ENCODE results near the gene TNFRSF8. TPM values are rescaled to one million over a fixed set of nuclear protein-coding genes. Genes with fewer than 3 reads are reported as not detected.

TNFRSF8 gene
- total and polyA plus RNA-seq, 2 donors (not counting 1 experiment from before 2014, with no cell fraction given), result 0.05 TPM; not detected in 1

DNA sequence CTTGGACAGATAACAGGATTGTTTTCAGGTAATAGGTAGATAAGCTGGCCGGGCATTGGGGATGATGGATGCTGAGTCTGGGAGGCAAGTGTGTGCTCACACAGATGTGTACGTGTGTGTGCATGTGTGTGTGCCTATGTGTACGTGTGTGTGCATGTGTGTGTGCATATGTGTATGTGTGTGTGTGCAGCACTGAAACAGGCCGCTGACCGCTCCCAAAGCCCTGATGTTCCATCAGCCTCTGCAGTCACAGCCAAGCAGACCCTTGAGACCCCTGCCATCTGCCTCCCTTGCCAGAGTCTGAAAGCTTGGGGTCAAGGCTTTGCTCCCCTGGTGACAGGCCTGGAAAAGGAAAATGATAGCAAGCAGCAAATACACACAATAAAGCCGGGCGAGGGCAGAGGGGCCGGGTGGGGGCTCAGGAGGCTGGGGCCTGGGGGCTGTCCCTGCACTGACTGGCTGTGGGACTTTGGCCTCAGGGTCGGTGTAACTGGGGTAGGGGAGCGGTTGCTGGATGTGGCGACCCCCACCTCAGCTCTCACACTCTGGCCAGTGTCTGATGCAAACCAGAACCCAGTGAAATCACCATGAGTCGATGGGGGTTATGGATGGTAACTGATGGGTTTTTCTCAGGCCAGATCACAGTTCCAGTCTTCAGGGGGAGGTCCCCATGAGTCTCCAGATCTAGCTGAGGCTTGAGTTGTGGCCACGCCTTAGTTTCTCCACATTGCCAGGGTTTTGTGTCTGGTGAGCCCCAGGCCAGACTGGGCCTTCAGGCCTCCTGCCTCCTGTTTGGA is 9.2 kb upstream of the TNFRSF8 start:
- DNase-seq (ENCODE audit: low read depth in 2 of 2), result no peak
- no peak overlapping the region for H3K4me3 ChIP-seq (replicated peaks in 1 of 4; ENCODE audit: control extremely low read depth in 1 of 4, insufficient read depth in 1 of 4, low read depth in 3 of 4, low read length in 4 of 4)
- H3K4me2 ChIP-seq (ENCODE audit: extremely low read depth, insufficient read depth, low read length), result no peak overlapping the region
- no peaks in the 10 kb centered on the region for H3K36me3 ChIP-seq (ENCODE audit: control insufficient read depth, insufficient read depth, low read length)
- H3K79me2 ChIP-seq (ENCODE audit: control insufficient read depth, insufficient read depth, low read length), result no peaks in the 10 kb centered on the region
- no peaks in the 10 kb centered on the region for H4K20me1 ChIP-seq (ENCODE audit: control insufficient read depth, extremely low read depth, insufficient read depth, low read length)
- no peaks in the 10 kb centered on the region for H3K9me3 ChIP-seq (ENCODE audit: control insufficient read depth, insufficient read depth, low read depth, low read length)
- no peaks in the 10 kb centered on the region for H3K27me3 ChIP-seq (ENCODE audit: control insufficient read depth, insufficient read depth, low read length)
- no peak overlapping the region for H3K27ac ChIP-seq (ENCODE audit: insufficient read depth, low read length)
- peaks cover 4% of the 10 kb centered on the region for H3K4me1 ChIP-seq (ENCODE audit: control insufficient read depth, extremely low read depth, insufficient read depth, low read length)
- H2AFZ ChIP-seq (ENCODE audit: low read length), result no peak overlapping the region
- H3K9ac ChIP-seq (ENCODE audit: insufficient read depth, low read length), result no peak overlapping the region
- TF ChIP-seq, protein P1, sequence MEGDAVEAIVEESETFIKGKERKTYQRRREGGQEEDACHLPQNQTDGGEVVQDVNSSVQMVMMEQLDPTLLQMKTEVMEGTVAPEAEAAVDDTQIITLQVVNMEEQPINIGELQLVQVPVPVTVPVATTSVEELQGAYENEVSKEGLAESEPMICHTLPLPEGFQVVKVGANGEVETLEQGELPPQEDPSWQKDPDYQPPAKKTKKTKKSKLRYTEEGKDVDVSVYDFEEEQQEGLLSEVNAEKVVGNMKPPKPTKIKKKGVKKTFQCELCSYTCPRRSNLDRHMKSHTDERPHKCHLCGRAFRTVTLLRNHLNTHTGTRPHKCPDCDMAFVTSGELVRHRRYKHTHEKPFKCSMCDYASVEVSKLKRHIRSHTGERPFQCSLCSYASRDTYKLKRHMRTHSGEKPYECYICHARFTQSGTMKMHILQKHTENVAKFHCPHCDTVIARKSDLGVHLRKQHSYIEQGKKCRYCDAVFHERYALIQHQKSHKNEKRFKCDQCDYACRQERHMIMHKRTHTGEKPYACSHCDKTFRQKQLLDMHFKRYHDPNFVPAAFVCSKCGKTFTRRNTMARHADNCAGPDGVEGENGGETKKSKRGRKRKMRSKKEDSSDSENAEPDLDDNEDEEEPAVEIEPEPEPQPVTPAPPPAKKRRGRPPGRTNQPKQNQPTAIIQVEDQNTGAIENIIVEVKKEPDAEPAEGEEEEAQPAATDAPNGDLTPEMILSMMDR (conservative IDR thresholded peaks at IDR 0.05 in 1 of 2, IDR thresholded peaks at IDR 0.05 in 1 of 2; ENCODE audit: low read depth in 1 of 2, low read length in 2 of 2), result no peak
- no peak for TF ChIP-seq EZH2 (IDR thresholded peaks at IDR 0.05; ENCODE audit: low read length, missing control alignments)

DNA sequence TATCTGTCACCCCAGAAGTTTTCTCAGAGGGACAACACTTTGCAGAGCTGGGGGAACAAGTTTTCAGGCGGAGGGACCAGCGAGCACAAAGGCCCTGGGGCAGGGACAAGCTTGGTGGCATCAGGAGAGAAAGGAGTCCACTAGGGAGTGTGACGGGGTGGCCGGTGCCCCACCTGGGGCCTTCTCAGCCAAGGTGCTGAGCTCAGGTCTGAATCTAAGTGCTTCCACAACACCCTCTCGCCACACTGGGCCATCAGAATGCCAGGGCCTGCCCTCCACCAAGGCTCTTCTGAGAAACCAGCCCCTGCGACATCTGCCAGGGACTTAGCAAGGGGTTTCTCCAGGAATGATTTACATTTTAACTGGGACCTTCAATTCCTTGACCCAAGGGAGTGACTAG is 7.8 kb upstream of the TNFRSF8 start:
- Histone ChIP-seq H3K79me2 (ENCODE audit: control insufficient read depth, insufficient read depth, low read length) (no peaks in the 10 kb centered on the region), H3K4me1 (ENCODE audit: control insufficient read depth, extremely low read depth, insufficient read depth, low read length) (peaks cover 4% of the 10 kb centered on the region), H3K36me3 (ENCODE audit: control insufficient read depth, insufficient read depth, low read length) (no peaks in the 10 kb centered on the region), H2AFZ (ENCODE audit: low read length) (no peak overlapping the region), H3K4me2 (ENCODE audit: extremely low read depth, insufficient read depth, low read length) (no peak overlapping the region), H4K20me1 (ENCODE audit: control insufficient read depth, extremely low read depth, insufficient read depth, low read length) (no peaks in the 10 kb centered on the region), H3K9me3 (ENCODE audit: control insufficient read depth, insufficient read depth, low read depth, low read length) (no peaks in the 10 kb centered on the region), H3K4me3 (replicated peaks in 1 of 4; ENCODE audit: control extremely low read depth in 1 of 4, insufficient read depth in 1 of 4, low read depth in 3 of 4, low read length in 4 of 4) (no peak overlapping the region), H3K27ac (ENCODE audit: insufficient read depth, low read length) (no peak overlapping the region), H3K27me3 (ENCODE audit: control insufficient read depth, insufficient read depth, low read length) (no peaks in the 10 kb centered on the region), H3K9ac (ENCODE audit: insufficient read depth, low read length) (no peak overlapping the region)
- no peak for DNase-seq (ENCODE audit: low read depth in 2 of 2)
- TF ChIP-seq, protein P1 (conservative IDR thresholded peaks at IDR 0.05 in 1 of 2, IDR thresholded peaks at IDR 0.05 in 1 of 2; ENCODE audit: low read depth in 1 of 2, low read length in 2 of 2), result no peak
- no peak for TF ChIP-seq EZH2 (IDR thresholded peaks at IDR 0.05; ENCODE audit: low read length, missing control alignments)

DNA sequence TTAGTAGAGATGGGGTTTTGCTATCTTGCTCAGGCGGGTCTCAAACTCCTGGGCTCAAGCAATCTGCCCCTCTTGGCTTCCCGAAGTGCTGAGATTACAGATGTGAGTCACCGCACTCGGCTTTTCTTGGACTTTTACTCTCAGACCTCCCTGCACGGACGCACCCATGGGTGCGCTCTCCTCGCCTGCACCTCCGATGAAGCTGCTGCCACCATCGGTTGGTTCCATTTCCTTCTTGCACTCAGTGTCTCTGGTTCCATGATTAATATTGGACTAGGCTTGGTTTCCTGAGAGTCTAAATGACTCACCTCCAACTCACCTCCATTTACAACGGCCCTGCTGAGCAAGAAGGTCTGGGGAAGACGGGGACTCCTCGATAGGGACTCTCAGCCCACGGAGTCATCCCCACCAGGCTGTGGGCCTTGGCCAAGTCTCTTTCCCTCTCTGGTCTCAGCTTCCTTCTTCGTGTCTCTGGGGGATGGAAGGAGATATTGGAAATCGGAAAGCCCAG is 6.7 kb upstream of the TNFRSF8 start:
- Histone ChIP-seq H3K79me2 (ENCODE audit: control insufficient read depth, insufficient read depth, low read length) (no peaks in the 10 kb centered on the region), H3K4me1 (ENCODE audit: control insufficient read depth, extremely low read depth, insufficient read depth, low read length) (peaks cover 4% of the 10 kb centered on the region), H2AFZ (ENCODE audit: low read length) (no peak overlapping the region), H3K36me3 (ENCODE audit: control insufficient read depth, insufficient read depth, low read length) (no peaks in the 10 kb centered on the region), H3K9me3 (ENCODE audit: control insufficient read depth, insufficient read depth, low read depth, low read length) (no peaks in the 10 kb centered on the region), H3K27me3 (ENCODE audit: control insufficient read depth, insufficient read depth, low read length) (no peaks in the 10 kb centered on the region), H4K20me1 (ENCODE audit: control insufficient read depth, extremely low read depth, insufficient read depth, low read length) (no peaks in the 10 kb centered on the region), H3K9ac (ENCODE audit: insufficient read depth, low read length) (no peak overlapping the region), H3K4me3 (replicated peaks in 1 of 4; ENCODE audit: control extremely low read depth in 1 of 4, insufficient read depth in 1 of 4, low read depth in 3 of 4, low read length in 4 of 4) (no peak overlapping the region), H3K27ac (ENCODE audit: insufficient read depth, low read length) (no peak overlapping the region), H3K4me2 (ENCODE audit: extremely low read depth, insufficient read depth, low read length) (no peak overlapping the region)
- TF ChIP-seq EZH2 (IDR thresholded peaks at IDR 0.05; ENCODE audit: low read length, missing control alignments), result no peak
- TF ChIP-seq, protein P1 (conservative IDR thresholded peaks at IDR 0.05 in 1 of 2, IDR thresholded peaks at IDR 0.05 in 1 of 2; ENCODE audit: low read depth in 1 of 2, low read length in 2 of 2), result no peak
- peak in 1 of 2 donors; percentile 37 for DNase-seq (ENCODE audit: low read depth in 2 of 2)
